ENCODE data around the gene PPP1R12A. TPM values are rescaled to one million over a fixed set of nuclear protein-coding genes. Genes with fewer than 3 reads are reported as not detected.

Gene PPP1R12A
- total and polyA plus RNA-seq, 8 donors, result 62.9 to 137 (median 117) TPM

GRCh38 chr12:79747274-79747673, 187.6 kb downstream of the PPP1R12A start:
- DNase-seq (no peak), ATAC-seq (no peak)
- H3K36me3 ChIP-seq, result no peaks in the 10 kb centered on the region
- H3K9me3 ChIP-seq, result no peaks in the 10 kb centered on the region
- TF ChIP-seq, protein P1, sequence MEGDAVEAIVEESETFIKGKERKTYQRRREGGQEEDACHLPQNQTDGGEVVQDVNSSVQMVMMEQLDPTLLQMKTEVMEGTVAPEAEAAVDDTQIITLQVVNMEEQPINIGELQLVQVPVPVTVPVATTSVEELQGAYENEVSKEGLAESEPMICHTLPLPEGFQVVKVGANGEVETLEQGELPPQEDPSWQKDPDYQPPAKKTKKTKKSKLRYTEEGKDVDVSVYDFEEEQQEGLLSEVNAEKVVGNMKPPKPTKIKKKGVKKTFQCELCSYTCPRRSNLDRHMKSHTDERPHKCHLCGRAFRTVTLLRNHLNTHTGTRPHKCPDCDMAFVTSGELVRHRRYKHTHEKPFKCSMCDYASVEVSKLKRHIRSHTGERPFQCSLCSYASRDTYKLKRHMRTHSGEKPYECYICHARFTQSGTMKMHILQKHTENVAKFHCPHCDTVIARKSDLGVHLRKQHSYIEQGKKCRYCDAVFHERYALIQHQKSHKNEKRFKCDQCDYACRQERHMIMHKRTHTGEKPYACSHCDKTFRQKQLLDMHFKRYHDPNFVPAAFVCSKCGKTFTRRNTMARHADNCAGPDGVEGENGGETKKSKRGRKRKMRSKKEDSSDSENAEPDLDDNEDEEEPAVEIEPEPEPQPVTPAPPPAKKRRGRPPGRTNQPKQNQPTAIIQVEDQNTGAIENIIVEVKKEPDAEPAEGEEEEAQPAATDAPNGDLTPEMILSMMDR (IDR thresholded peaks at IDR 0.05), result no peak
- no peaks in the 10 kb centered on the region for H3K4me1 ChIP-seq
- no peak overlapping the region for H3K27ac ChIP-seq
- H3K4me3 ChIP-seq, result no peak overlapping the region
- H3K27me3 ChIP-seq, result no peaks in the 10 kb centered on the region
- intact Hi-C loops (cut with DNase I), result loop anchor here in 1 of 2 donors (10.0 kb wide), 1 partner anchor 192 kb away; no protein-coding TSS in a partner anchor

DNA sequence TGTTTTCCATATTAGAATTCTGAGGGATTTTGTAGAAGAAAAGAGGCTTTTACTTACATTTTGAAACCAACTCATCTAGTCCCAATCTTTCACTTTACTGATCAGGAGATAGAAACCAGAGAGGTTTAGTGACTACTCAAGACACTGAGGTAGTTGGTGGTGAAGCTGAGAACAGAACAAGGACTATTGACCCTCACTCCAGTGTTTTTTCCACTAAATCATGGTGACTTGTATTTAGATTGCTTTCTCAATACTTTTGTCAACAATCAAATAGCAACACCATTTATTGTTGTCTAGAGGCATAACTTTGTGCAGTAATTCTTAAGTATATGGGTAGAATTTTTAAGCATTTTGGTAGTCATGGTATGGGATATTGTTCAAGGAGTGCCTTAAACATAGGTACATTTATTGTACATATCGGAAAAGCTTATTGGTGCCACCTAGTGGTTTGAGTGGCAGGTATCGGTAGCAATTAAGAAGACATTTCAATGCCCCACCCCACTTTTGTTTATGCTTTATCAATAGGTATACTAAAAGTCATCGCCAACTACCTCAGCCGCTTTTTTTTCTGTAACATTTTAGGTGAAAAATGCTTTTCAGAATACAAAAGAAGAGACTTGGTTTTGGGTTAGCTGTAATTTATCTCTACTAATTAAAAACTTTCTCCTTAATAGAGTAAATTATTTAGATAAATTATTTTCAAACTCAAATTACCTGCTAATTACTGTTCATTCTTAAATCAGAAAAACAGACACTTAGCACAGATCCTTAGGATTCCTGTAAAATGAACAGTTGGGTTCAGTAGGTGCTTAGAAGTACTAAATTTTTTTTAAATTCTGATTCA, 196.8 kb downstream of the PPP1R12A start:
- ATAC-seq, result peak; percentile 74
- Histone ChIP-seq H3K4me3 (no peak overlapping the region), H3K4me1 (peaks cover 0 to 4% of the 10 kb centered on the region in 2 donors), H3K9me3 (no peaks in the 10 kb centered on the region), H3K27me3 (no peaks in the 10 kb centered on the region), H3K27ac (no peak overlapping the region), H3K36me3 (no peaks in the 10 kb centered on the region)
- TF ChIP-seq, protein P1 (IDR thresholded peaks at IDR 0.05), result peak; percentile 46 to 63
- peak in 2 of 4 donors; percentile 19 to 47 for DNase-seq
- intact Hi-C loops (cut with DNase I), result no loop called here

DNA sequence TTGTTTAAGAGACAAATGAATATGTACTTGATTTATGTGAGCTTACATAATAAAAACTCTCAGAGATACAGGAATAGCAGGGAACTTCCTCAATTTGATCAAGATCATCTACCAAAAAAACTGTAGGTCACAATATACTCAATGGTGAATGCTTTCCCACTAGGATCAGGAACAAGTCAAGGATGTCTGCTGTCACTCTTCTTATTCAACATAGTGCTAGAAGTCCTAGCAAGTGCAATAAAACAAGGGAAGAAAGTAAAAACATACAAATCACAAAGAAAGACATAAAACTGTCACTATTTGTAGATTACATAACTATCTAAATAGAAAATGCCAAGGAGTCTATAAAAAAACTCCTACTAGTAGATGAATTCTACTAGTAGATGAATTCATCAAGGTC, 202.3 kb downstream of the PPP1R12A start:
- TF ChIP-seq, protein P1 (IDR thresholded peaks at IDR 0.05), result no peak
- intact Hi-C loops (cut with DNase I), result no loop called here
- no peak for DNase-seq

DNA sequence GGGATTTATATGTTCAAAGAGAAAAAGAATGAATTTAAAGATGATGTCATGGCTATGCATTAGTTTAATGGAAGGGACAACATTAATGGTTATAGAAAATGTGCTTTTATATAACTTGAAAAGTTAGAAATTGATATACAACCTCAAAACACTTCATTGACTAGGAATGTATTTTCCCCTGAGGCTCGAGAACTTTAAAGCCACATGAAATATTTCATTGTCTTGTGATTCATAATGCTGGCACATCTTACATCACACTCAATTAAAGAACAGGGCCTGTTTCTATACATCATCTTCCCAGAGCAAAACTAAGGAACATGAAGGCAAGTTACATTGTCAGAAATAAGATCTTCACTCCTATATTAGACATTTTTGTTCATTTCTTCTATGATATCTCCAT, 208.9 kb downstream of the PPP1R12A start:
- H3K4me1 ChIP-seq, result no peaks in the 10 kb centered on the region
- no peak for ATAC-seq

More for the DNA sequence above, 202.3 kb downstream of the PPP1R12A start:
- H3K27ac ChIP-seq, result no peak overlapping the region
- H3K27me3 ChIP-seq, result no peaks in the 10 kb centered on the region
- H3K4me3 ChIP-seq, result no peak overlapping the region
- no peaks in the 10 kb centered on the region for H3K9me3 ChIP-seq
- no peak for ATAC-seq
- H3K4me1 ChIP-seq, result no peaks in the 10 kb centered on the region
- no peaks in the 10 kb centered on the region for H3K36me3 ChIP-seq

More for the DNA sequence above, 208.9 kb downstream of the PPP1R12A start:
- H3K9me3 ChIP-seq, result no peaks in the 10 kb centered on the region
- DNase-seq, result no peak
- no peaks in the 10 kb centered on the region for H3K27me3 ChIP-seq
- H3K4me3 ChIP-seq, result no peak overlapping the region
- no peak overlapping the region for H3K27ac ChIP-seq
- TF ChIP-seq, protein P1 (IDR thresholded peaks at IDR 0.05), result no peak
- intact Hi-C loops (cut with DNase I), result no loop called here
- no peaks in the 10 kb centered on the region for H3K36me3 ChIP-seq

Other genes with a start within 250 kb of the PPP1R12A start
- gene PAWR, start 244.1 kb downstream of the PPP1R12A start, total RNA-seq, result 10 to 100 TPM; 54.6 to 70.5 TPM
- 10 to 100 TPM; 51.0 to 86.2 (median 68.3) TPM for gene PAWR, start 244.1 kb downstream of the PPP1R12A start, polyA plus RNA-seq (ENCODE audit: insufficient read length in 6 of 6)
- gene OTOGL, start 164.4 kb upstream of the PPP1R12A start, total RNA-seq, result under 1 TPM; 0.08 to 0.09 TPM
- gene OTOGL, start 164.4 kb upstream of the PPP1R12A start, polyA plus RNA-seq (ENCODE audit: insufficient read length in 6 of 6), result under 1 TPM; 0.28 to 0.66 (median 0.56) TPM

Data from left lung (tissue), 10 donors.